ENCODE data around the gene BID.

BID gene

GRCh38 chr22:17738386-17739128, 35.7 kb downstream of the BID start:
- DNase-seq (ENCODE audit: low spot score) = no peak

- DNase-seq (ENCODE audit: low spot score) = peak; percentile 66
Measured at GRCh38 chr22:17734187-17734586, 40.1 kb downstream of the BID start.

- peak; percentile 38 for DNase-seq (ENCODE audit: low spot score)
Measured at GRCh38 chr22:17733466-17733865, 40.8 kb downstream of the BID start.

GRCh38 chr22:17732251-17732854, 41.9 kb downstream of the BID start:
- no peak for DNase-seq (ENCODE audit: low spot score)

- DNase-seq (ENCODE audit: low spot score) = no peak
Measured at GRCh38 chr22:17729561-17729960, 44.7 kb downstream of the BID start.

- DNase-seq (ENCODE audit: low spot score) = no peak
Measured at GRCh38 chr22:17728786-17729185, 45.5 kb downstream of the BID start.

GRCh38 chr22:17726928-17727897, 47.1 kb downstream of the BID start:
- DNase-seq (ENCODE audit: low spot score) = no peak

GRCh38 chr22:17726006-17726927, 48.0 kb downstream of the BID start:
- no peak for DNase-seq (ENCODE audit: low spot score)

GRCh38 chr22:17725500-17725796, 48.8 kb downstream of the BID start:
- no peak for DNase-seq (ENCODE audit: low spot score)

GRCh38 chr22:17724678-17725499, 49.4 kb downstream of the BID start:
- no peak for DNase-seq (ENCODE audit: low spot score)

- DNase-seq (ENCODE audit: low spot score) = no peak
Measured at GRCh38 chr22:17724241-17724640, 50.0 kb downstream of the BID start.

GRCh38 chr22:17719911-17720310, 54.4 kb downstream of the BID start:
- DNase-seq (ENCODE audit: low spot score) = no peak

- DNase-seq (ENCODE audit: low spot score) = no peak
Measured at GRCh38 chr22:17717708-17718107, 56.6 kb downstream of the BID start.

- no peak for DNase-seq (ENCODE audit: low spot score)
Measured at GRCh38 chr22:17716529-17716928, 57.7 kb downstream of the BID start.

- no peak for DNase-seq (ENCODE audit: low spot score)
Measured at GRCh38 chr22:17712441-17712840, 61.8 kb downstream of the BID start.

- no peak for DNase-seq (ENCODE audit: low spot score)
Measured at GRCh38 chr22:17710023-17710422, 64.2 kb downstream of the BID start.

GRCh38 chr22:17707526-17707925, 66.7 kb downstream of the BID start:
- no peak for DNase-seq (ENCODE audit: low spot score)

- DNase-seq (ENCODE audit: low spot score) = no peak
Measured at GRCh38 chr22:17706947-17707346, 67.3 kb downstream of the BID start.

- DNase-seq (ENCODE audit: low spot score) = peak; percentile 91
Measured at GRCh38 chr22:17705951-17706900, 68.0 kb downstream of the BID start.

GRCh38 chr22:17705546-17705945, 68.7 kb downstream of the BID start:
- DNase-seq (ENCODE audit: low spot score) = no peak

Data from AG20443 (cell line).